BE2C (cell line): ENCODE measurements around the gene FAM83C.

ENCODE experiments used
- DNase-seq: peaks from one replicate; pipeline ENCODE4 v3.0.0-alpha.2; 2020
- H3K27me3 ChIP-seq: fragments of 250-450 bp; sonication (Bioruptor Pico); 2 replicates; pipeline ENCODE4 v1.5.1; 2020; ENCODE audit warnings: mild to moderate bottlenecking
- H3K36me3 ChIP-seq: fragments of 250-450 bp; sonication (Bioruptor Pico); 2 replicates; pipeline ENCODE4 v1.5.1; 2020; ENCODE audit warnings: mild to moderate bottlenecking
- H3K4me1 ChIP-seq: fragments of 250-450 bp; sonication (Bioruptor Pico); 2 replicates; pipeline ENCODE4 v1.5.1; 2020
- H3K4me3 ChIP-seq: 2 replicates; pipeline ENCODE4 v1.5.1; 2011; ENCODE audit warnings: low read depth, low read length
- H3K9me3 ChIP-seq: fragments of 250-450 bp; sonication (Bioruptor Pico); 2 replicates; pipeline ENCODE4 v1.5.1; 2020
- TF ChIP-seq, protein P1 (sequence below): IDR thresholded peaks from 2 replicates; pipeline ENCODE4 v1.5.1; 2012; ENCODE audit warnings: mild to moderate bottlenecking, low read depth, low read length

FAM83C gene

DNA sequence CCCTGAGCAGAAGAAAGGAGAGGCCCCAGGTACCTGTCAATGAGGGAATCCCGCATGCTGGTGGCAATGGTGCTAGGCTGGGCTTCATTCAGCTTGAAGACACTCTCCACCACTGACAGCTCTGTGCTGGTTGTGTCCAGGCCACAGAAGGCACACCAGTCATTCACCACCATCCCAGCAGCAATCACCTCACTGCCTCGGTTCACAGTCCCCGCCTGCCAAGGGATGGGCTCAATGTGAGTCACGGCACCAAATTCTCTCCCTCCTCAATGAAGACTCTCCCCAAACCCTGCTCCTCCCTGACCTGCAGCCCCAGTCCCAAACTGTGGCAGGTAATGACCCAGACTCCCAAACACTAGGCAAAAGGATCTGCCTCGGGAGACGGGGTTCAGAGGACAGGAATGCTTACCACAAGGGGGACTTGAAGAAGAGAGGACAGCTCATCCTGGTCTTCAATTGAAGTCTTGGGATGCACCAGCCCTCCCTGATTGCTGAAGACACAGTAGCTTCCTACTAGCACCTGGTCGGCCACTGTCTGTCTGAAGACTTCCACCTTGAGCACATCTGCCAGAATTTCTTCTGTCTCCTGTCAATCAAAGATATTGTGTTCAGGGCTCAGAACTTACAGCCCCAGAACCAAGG, 12.6 kb downstream of the FAM83C start:
- no peak for DNase-seq
- no peak overlapping the region for H3K4me3 ChIP-seq
- no peaks in the 10 kb centered on the region for H3K4me1 ChIP-seq
- H3K9me3 ChIP-seq: no peaks in the 10 kb centered on the region
- no peaks in the 10 kb centered on the region for H3K27me3 ChIP-seq
- TF ChIP-seq, protein P1, sequence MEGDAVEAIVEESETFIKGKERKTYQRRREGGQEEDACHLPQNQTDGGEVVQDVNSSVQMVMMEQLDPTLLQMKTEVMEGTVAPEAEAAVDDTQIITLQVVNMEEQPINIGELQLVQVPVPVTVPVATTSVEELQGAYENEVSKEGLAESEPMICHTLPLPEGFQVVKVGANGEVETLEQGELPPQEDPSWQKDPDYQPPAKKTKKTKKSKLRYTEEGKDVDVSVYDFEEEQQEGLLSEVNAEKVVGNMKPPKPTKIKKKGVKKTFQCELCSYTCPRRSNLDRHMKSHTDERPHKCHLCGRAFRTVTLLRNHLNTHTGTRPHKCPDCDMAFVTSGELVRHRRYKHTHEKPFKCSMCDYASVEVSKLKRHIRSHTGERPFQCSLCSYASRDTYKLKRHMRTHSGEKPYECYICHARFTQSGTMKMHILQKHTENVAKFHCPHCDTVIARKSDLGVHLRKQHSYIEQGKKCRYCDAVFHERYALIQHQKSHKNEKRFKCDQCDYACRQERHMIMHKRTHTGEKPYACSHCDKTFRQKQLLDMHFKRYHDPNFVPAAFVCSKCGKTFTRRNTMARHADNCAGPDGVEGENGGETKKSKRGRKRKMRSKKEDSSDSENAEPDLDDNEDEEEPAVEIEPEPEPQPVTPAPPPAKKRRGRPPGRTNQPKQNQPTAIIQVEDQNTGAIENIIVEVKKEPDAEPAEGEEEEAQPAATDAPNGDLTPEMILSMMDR: no peak
- H3K36me3 ChIP-seq: peaks cover 37% of the 10 kb centered on the region

DNA sequence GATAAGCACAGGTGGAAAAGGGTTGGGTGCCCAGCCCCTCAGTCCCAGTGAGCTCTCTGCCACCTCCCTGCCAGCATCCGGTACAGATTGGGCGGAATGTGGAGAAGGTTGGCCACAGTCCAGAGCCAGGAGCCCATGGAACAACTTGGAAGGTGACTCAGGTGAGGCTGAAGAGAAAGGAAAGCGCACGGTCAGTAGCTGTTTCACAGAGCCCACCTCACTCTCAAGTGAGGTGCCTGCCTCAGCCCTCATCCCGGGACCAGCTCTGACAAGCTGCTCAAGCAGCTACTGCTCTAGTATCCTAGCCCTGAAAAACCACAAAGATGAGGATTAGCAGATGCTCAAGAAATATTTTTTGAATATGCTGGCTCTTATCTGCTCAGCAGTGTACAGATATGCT, 13.2 kb downstream of the FAM83C start:
- no peaks in the 10 kb centered on the region for H3K4me1 ChIP-seq
- TF ChIP-seq, protein P1: no peak
- DNase-seq: no peak
- no peak overlapping the region for H3K4me3 ChIP-seq
- H3K36me3 ChIP-seq: peaks cover 34% of the 10 kb centered on the region
- no peaks in the 10 kb centered on the region for H3K27me3 ChIP-seq
- H3K9me3 ChIP-seq: no peaks in the 10 kb centered on the region

DNA sequence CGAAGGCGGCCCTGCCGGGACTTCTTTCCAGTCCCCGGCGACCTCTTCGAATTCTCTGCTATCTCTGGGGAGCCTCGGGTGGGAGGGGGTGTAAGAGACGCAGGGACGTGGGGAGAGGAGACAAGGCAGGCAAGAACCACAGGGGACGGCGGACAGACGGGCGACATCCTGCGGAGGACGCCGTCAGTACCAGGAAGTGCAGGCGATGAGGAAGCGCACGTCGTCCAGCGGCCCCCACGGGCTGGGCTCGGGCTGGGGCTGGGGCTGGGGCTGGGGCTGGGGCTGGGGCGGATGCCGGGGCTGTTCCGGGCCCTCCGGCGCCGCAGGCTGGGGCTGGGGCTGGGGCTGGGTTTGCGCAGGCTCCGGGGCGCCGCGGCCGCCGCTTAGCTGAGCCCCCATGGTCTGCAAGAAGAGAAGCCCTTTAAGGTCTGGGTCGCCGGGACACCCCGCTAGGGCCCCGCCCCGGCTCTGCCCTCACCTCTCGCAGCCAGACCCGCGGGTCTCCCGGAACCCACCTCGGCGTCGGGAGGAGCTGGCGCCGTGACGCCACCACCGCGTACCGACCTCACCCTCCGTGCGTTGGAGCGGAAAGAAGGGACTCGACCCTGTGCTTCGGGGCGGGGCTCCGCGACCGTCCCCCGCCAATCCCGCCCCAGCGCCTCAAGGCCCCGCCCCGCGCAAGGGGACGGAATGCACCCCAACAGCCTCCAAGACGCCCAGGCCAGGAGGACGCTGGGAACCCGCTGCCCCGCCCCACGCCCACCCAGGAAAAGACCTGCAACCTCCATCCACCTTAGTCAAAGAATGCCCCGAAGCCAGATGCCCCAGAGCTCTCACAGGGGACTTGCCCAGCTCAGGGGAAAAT, 14.5 kb downstream of the FAM83C start, which contains the start of gene MMP24OS:
MMP24OS (minus strand) TSS at position 592 of the 865 bp plus-strand sequence; CDS start at position 399, 193 bp downstream.
- TF ChIP-seq, protein P1: peak; percentile 9; the same call in 1 of the 2 replicates
- Histone ChIP-seq H3K36me3 (peaks cover 31% of the 10 kb centered on the region), H3K4me1 (no peaks in the 10 kb centered on the region), H3K4me3 (peak within 1 kb of the TSS; percentile 64), H3K9me3 (no peaks in the 10 kb centered on the region), H3K27me3 (no peaks in the 10 kb centered on the region)
- peak; percentile 95 for DNase-seq

DNA sequence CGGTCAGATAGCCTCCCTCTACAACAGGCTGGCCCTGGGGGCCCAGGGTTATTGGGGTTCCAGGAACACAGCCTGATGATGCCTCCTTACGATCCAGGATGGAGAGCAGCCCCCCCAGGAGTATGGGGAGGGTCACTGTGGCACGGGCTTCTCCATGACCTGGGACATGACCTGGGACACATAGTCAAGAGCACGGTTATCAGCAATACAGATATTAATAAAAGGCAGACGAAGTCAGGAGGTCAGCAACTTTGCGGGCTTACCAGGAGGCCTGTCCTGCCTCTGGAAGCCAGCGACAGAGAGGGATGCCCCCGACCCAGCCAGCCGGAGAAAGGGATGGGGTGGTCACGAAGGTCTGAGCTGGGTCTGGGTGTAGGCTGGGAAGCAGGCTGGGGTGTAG, 15.1 kb downstream of the FAM83C start:
- Histone ChIP-seq H3K9me3 (no peaks in the 10 kb centered on the region), H3K36me3 (peaks cover 28% of the 10 kb centered on the region), H3K4me3 (peak overlapping the region; percentile 64), H3K4me1 (no peaks in the 10 kb centered on the region), H3K27me3 (no peaks in the 10 kb centered on the region)
- TF ChIP-seq, protein P1: no peak
- DNase-seq: no peak

DNA sequence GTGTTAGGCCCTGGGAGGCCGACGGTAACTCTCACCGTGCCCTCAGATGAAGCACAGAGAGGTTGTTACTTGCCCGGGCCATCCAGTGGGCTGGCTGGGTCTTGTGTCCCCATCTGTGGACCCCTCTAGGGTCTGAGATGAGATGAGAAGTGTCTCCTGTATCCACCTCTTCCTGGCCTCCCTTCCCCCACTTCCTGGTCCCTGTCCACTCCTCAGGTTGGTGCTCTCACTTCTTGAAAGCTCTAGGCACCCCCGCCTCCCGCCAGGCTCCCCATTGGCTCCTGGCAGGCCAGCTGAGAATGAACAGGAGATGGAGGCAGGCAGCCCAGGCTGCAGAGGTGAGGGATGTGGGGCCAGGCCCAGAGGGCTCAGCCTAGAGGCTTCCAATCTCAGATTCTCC, 15.8 kb downstream of the FAM83C start:
- no peak overlapping the region; the same call in 1 of the 2 replicates for H3K4me3 ChIP-seq

More for the DNA sequence above, 15.8 kb downstream of the FAM83C start:
- DNase-seq: no peak
- Histone ChIP-seq H3K9me3 (no peaks in the 10 kb centered on the region), H3K27me3 (no peaks in the 10 kb centered on the region), H3K4me1 (no peaks in the 10 kb centered on the region), H3K36me3 (peaks cover 27% of the 10 kb centered on the region)
- TF ChIP-seq, protein P1: no peak
